CD4-positive, alpha-beta T cell treated with Interleukin-10 for 1 hour (primary cell): Measurements from ENCODE around the gene TMEM245.
A peak's percentile ranks its signal among the peaks of the same experiment; 100 is the strongest.

ENCODE experiments used
- DNase-seq: peaks from one replicate; pipeline ENCODE4 v3.0.0-alpha.2; 2020

TMEM245 gene

GRCh38 chr9:109020113-109020512, 99.6 kb downstream of the TMEM245 start:
- DNase-seq = no peak

GRCh38 chr9:109019420-109019819, 100.3 kb downstream of the TMEM245 start:
- no peak for DNase-seq

GRCh38 chr9:109017493-109017892, 102.3 kb downstream of the TMEM245 start:
- DNase-seq = no peak

- DNase-seq = no peak
Observed at GRCh38 chr9:109017061-109017460, 102.7 kb downstream of the TMEM245 start.

- DNase-seq = no peak
Observed at GRCh38 chr9:109016132-109016531, 103.6 kb downstream of the TMEM245 start.

- DNase-seq = no peak
Observed at GRCh38 chr9:109014608-109015280, 105.0 kb downstream of the TMEM245 start.

- no peak for DNase-seq
Observed at GRCh38 chr9:109013679-109014607, 105.8 kb downstream of the TMEM245 start.

GRCh38 chr9:109012876-109013678, 106.7 kb downstream of the TMEM245 start, which contains the start of gene CTNNAL1:
Gene CTNNAL1 (minus strand): TSS chr9:109013499. CDS start chr9:109013442, 57 bp downstream.
- DNase-seq = peak; percentile 92

GRCh38 chr9:109012009-109012875, 107.5 kb downstream of the TMEM245 start:
- peak; percentile 33 for DNase-seq

GRCh38 chr9:109011231-109011671, 108.5 kb downstream of the TMEM245 start:
- DNase-seq = no peak

GRCh38 chr9:109010746-109011145, 109.0 kb downstream of the TMEM245 start:
- DNase-seq = peak; percentile 54

- DNase-seq = no peak
Observed at GRCh38 chr9:109005678-109006077, 114.1 kb downstream of the TMEM245 start.

GRCh38 chr9:109003116-109003515, 116.6 kb downstream of the TMEM245 start:
- DNase-seq = no peak

GRCh38 chr9:109002141-109002540, 117.6 kb downstream of the TMEM245 start:
- DNase-seq = no peak

- no peak for DNase-seq
Observed at GRCh38 chr9:109001275-109001676, 118.5 kb downstream of the TMEM245 start.

GRCh38 chr9:108997112-108997511, 122.6 kb downstream of the TMEM245 start:
- DNase-seq = no peak

- no peak for DNase-seq
Observed at GRCh38 chr9:108996643-108997042, 123.1 kb downstream of the TMEM245 start.

GRCh38 chr9:108994695-108995094, 125.1 kb downstream of the TMEM245 start:
- no peak for DNase-seq

GRCh38 chr9:108991479-108991878, 128.3 kb downstream of the TMEM245 start:
- no peak for DNase-seq

GRCh38 chr9:108983885-108984284, 135.9 kb downstream of the TMEM245 start:
- no peak for DNase-seq

- no peak for DNase-seq
Observed at GRCh38 chr9:108980893-108981292, 138.9 kb downstream of the TMEM245 start.

- no peak for DNase-seq
Observed at GRCh38 chr9:108978205-108978604, 141.5 kb downstream of the TMEM245 start.
